Measurements from ENCODE around the gene FARS2. TPM values are rescaled to one million over a fixed set of nuclear protein-coding genes. Genes with fewer than 3 reads are reported as not detected.

The FARS2 gene
- total and polyA plus RNA-seq, 7 experiments from 2014 or later: 16.2 to 28.1 (median 20.8) TPM

- ChIA-PET CTCF (no interaction called here), POLR2A (no interaction called here)
- no peak overlapping the region for H3K4me3 ChIP-seq (ENCODE audit: low read length)
- Mint-ChIP-seq H3K9me3 (no peaks in the 10 kb centered on the region), H3K4me1 (peaks cover 0 to 5% (median 0%) of the 10 kb centered on the region in 7 donors), H3K27ac (no peak overlapping the region), H3K4me3 (no peak overlapping the region), H3K36me3 (peaks cover 0 to 47% (median 19%) of the 10 kb centered on the region in 5 donors), H3K27me3 (no peaks in the 10 kb centered on the region)
- no peaks in the 10 kb centered on the region for H3K9me3 ChIP-seq (ENCODE audit: control insufficient read depth in 2 of 3, low read length in 3 of 3)
- no peaks in the 10 kb centered on the region for H3K4me1 ChIP-seq (ENCODE audit: control insufficient read depth in 2 of 2, insufficient read depth in 2 of 2, low read length in 2 of 2)
- ATAC-seq: no peak
- DNase-seq: no peak
- intact Hi-C loops (cut with micrococcal nuclease): loop anchor here in 1 of 2 donors (10.0 kb wide), 3 partner anchors 74 to 176 kb away; no protein-coding TSS in a partner anchor
- peaks cover 0 to 10% (median 0%) of the 10 kb centered on the region in 3 experiments for H3K36me3 ChIP-seq (ENCODE audit: control insufficient read depth in 2 of 3, insufficient read depth in 3 of 3, low read length in 3 of 3)
- H3K27me3 ChIP-seq (ENCODE audit: control insufficient read depth in 2 of 2, insufficient read depth in 2 of 2, low read length in 2 of 2): no peaks in the 10 kb centered on the region
- H3K27ac ChIP-seq (ENCODE audit: low read depth, low read length): no peak overlapping the region
Observed at GRCh38 chr6:5219011-5219691, 42.2 kb upstream of the FARS2 start.

GRCh38 chr6:5220443-5220842 lies 40.9 kb upstream of the FARS2 start:
- no peak overlapping the region for H3K4me3 ChIP-seq (ENCODE audit: low read length)
- H3K36me3 ChIP-seq (ENCODE audit: control insufficient read depth in 2 of 3, insufficient read depth in 3 of 3, low read length in 3 of 3): peaks cover 0 to 6% (median 0%) of the 10 kb centered on the region in 3 experiments
- Mint-ChIP-seq H3K4me1 (peaks cover 0 to 5% (median 0%) of the 10 kb centered on the region in 7 donors), H3K36me3 (peaks cover 0 to 34% (median 17%) of the 10 kb centered on the region in 5 donors), H3K27ac (no peak overlapping the region), H3K4me3 (no peak overlapping the region), H3K27me3 (no peaks in the 10 kb centered on the region), H3K9me3 (no peaks in the 10 kb centered on the region)
- no peaks in the 10 kb centered on the region for H3K9me3 ChIP-seq (ENCODE audit: control insufficient read depth in 2 of 3, low read length in 3 of 3)
- intact Hi-C loops (cut with micrococcal nuclease): no loop called here
- DNase-seq (no peak), ATAC-seq (no peak)
- no peak overlapping the region for H3K27ac ChIP-seq (ENCODE audit: low read depth, low read length)
- no peaks in the 10 kb centered on the region for H3K27me3 ChIP-seq (ENCODE audit: control insufficient read depth in 2 of 2, insufficient read depth in 2 of 2, low read length in 2 of 2)
- H3K4me1 ChIP-seq (ENCODE audit: control insufficient read depth in 2 of 2, insufficient read depth in 2 of 2, low read length in 2 of 2): no peaks in the 10 kb centered on the region
- POLR2A ChIA-PET: no interaction called here
- CTCF ChIA-PET: no interaction called here

- ChIA-PET CTCF (no interaction called here), POLR2A (no interaction called here)
- DNase-seq (no peak), ATAC-seq (no peak)
- H3K36me3 ChIP-seq (ENCODE audit: control insufficient read depth in 2 of 3, insufficient read depth in 3 of 3, low read length in 3 of 3): no peaks in the 10 kb centered on the region
- no peak overlapping the region for H3K27ac ChIP-seq (ENCODE audit: low read depth, low read length)
- peaks cover 0 to 2% (median 0%) of the 10 kb centered on the region in 7 donors for H3K4me1 Mint-ChIP-seq
- intact Hi-C loops (cut with micrococcal nuclease): no loop called here
- peaks cover 0 to 30% (median 24%) of the 10 kb centered on the region in 5 donors for H3K36me3 Mint-ChIP-seq
- no peaks in the 10 kb centered on the region for H3K4me1 ChIP-seq (ENCODE audit: control insufficient read depth in 2 of 2, insufficient read depth in 2 of 2, low read length in 2 of 2)
- H3K4me3 ChIP-seq (ENCODE audit: low read length): no peak overlapping the region
- no peaks in the 10 kb centered on the region for H3K27me3 ChIP-seq (ENCODE audit: control insufficient read depth in 2 of 2, insufficient read depth in 2 of 2, low read length in 2 of 2)
- no peaks in the 10 kb centered on the region for H3K27me3 Mint-ChIP-seq
- H3K4me3 Mint-ChIP-seq: no peak overlapping the region
- H3K27ac Mint-ChIP-seq: no peak overlapping the region
- no peaks in the 10 kb centered on the region for H3K9me3 Mint-ChIP-seq
- H3K9me3 ChIP-seq (ENCODE audit: control insufficient read depth in 2 of 3, low read length in 3 of 3): no peaks in the 10 kb centered on the region
Observed at GRCh38 chr6:5223309-5223708, 38.0 kb upstream of the FARS2 start.

GRCh38 chr6:5229356-5229755 lies 32.0 kb upstream of the FARS2 start:
- intact Hi-C loops (cut with micrococcal nuclease): no loop called here
- H3K4me3 ChIP-seq (ENCODE audit: low read length): no peak overlapping the region
- peaks cover 0 to 8% (median 2%) of the 10 kb centered on the region in 5 donors for H3K36me3 Mint-ChIP-seq
- no peaks in the 10 kb centered on the region for H3K36me3 ChIP-seq (ENCODE audit: control insufficient read depth in 2 of 3, insufficient read depth in 3 of 3, low read length in 3 of 3)
- no peaks in the 10 kb centered on the region for H3K4me1 ChIP-seq (ENCODE audit: control insufficient read depth in 2 of 2, insufficient read depth in 2 of 2, low read length in 2 of 2)
- no peaks in the 10 kb centered on the region for H3K27me3 ChIP-seq (ENCODE audit: control insufficient read depth in 2 of 2, insufficient read depth in 2 of 2, low read length in 2 of 2)
- no peaks in the 10 kb centered on the region for H3K9me3 ChIP-seq (ENCODE audit: control insufficient read depth in 2 of 3, low read length in 3 of 3)
- DNase-seq (no peak), ATAC-seq (no peak)
- no peak overlapping the region for H3K27ac Mint-ChIP-seq
- H3K4me3 Mint-ChIP-seq: no peak overlapping the region
- no peak overlapping the region for H3K27ac ChIP-seq (ENCODE audit: low read depth, low read length)
- H3K4me1 Mint-ChIP-seq: peaks cover 0 to 2% (median 0%) of the 10 kb centered on the region in 7 donors
- POLR2A ChIA-PET: no interaction called here
- H3K27me3 Mint-ChIP-seq: no peaks in the 10 kb centered on the region
- CTCF ChIA-PET: no interaction called here
- H3K9me3 Mint-ChIP-seq: no peaks in the 10 kb centered on the region

GRCh38 chr6:5230081-5230480 lies 31.2 kb upstream of the FARS2 start:
- DNase-seq: no peak
- Mint-ChIP-seq H3K36me3 (peaks cover 0 to 12% (median 4%) of the 10 kb centered on the region in 5 donors), H3K27me3 (no peaks in the 10 kb centered on the region), H3K9me3 (no peaks in the 10 kb centered on the region), H3K4me1 (peaks cover 0 to 2% (median 0%) of the 10 kb centered on the region in 7 donors), H3K4me3 (no peak overlapping the region), H3K27ac (no peak overlapping the region)
- Histone ChIP-seq H3K4me1 (ENCODE audit: control insufficient read depth in 2 of 2, insufficient read depth in 2 of 2, low read length in 2 of 2) (no peaks in the 10 kb centered on the region), H3K9me3 (ENCODE audit: control insufficient read depth in 2 of 3, low read length in 3 of 3) (no peaks in the 10 kb centered on the region), H3K27ac (ENCODE audit: low read depth, low read length) (no peak overlapping the region), H3K36me3 (ENCODE audit: control insufficient read depth in 2 of 3, insufficient read depth in 3 of 3, low read length in 3 of 3) (no peaks in the 10 kb centered on the region), H3K27me3 (ENCODE audit: control insufficient read depth in 2 of 2, insufficient read depth in 2 of 2, low read length in 2 of 2) (no peaks in the 10 kb centered on the region), H3K4me3 (ENCODE audit: low read length) (no peak overlapping the region)
- ATAC-seq: no peak
- intact Hi-C loops (cut with micrococcal nuclease): no loop called here
- ChIA-PET POLR2A (no interaction called here), CTCF (no interaction called here)

GRCh38 chr6:5231289-5231688 lies 30.0 kb upstream of the FARS2 start:
- Histone ChIP-seq H3K27me3 (ENCODE audit: control insufficient read depth in 2 of 2, insufficient read depth in 2 of 2, low read length in 2 of 2) (no peaks in the 10 kb centered on the region), H3K36me3 (ENCODE audit: control insufficient read depth in 2 of 3, insufficient read depth in 3 of 3, low read length in 3 of 3) (no peaks in the 10 kb centered on the region), H3K4me3 (ENCODE audit: low read length) (no peak overlapping the region), H3K27ac (ENCODE audit: low read depth, low read length) (no peak overlapping the region), H3K4me1 (ENCODE audit: control insufficient read depth in 2 of 2, insufficient read depth in 2 of 2, low read length in 2 of 2) (no peaks in the 10 kb centered on the region), H3K9me3 (ENCODE audit: control insufficient read depth in 2 of 3, low read length in 3 of 3) (no peaks in the 10 kb centered on the region)
- ChIA-PET POLR2A (no interaction called here), CTCF (no interaction called here)
- ATAC-seq (no peak), DNase-seq (no peak)
- H3K4me3 Mint-ChIP-seq: no peak overlapping the region
- H3K27me3 Mint-ChIP-seq: no peaks in the 10 kb centered on the region
- peaks cover 0 to 2% (median 0%) of the 10 kb centered on the region in 7 donors for H3K4me1 Mint-ChIP-seq
- intact Hi-C loops (cut with micrococcal nuclease): no loop called here
- no peaks in the 10 kb centered on the region for H3K9me3 Mint-ChIP-seq
- no peak overlapping the region for H3K27ac Mint-ChIP-seq
- H3K36me3 Mint-ChIP-seq: peaks cover 0 to 12% (median 9%) of the 10 kb centered on the region in 5 donors

- peaks cover 0 to 3% (median 0%) of the 10 kb centered on the region in 3 experiments for H3K36me3 ChIP-seq (ENCODE audit: control insufficient read depth in 2 of 3, insufficient read depth in 3 of 3, low read length in 3 of 3)
- H3K4me1 ChIP-seq (ENCODE audit: control insufficient read depth in 2 of 2, insufficient read depth in 2 of 2, low read length in 2 of 2): no peaks in the 10 kb centered on the region
- H3K9me3 Mint-ChIP-seq: no peaks in the 10 kb centered on the region
- DNase-seq (no peak), ATAC-seq (peak; percentile 64)
- intact Hi-C loops (cut with micrococcal nuclease): no loop called here
- H3K4me1 Mint-ChIP-seq: peaks cover 0 to 2% (median 0%) of the 10 kb centered on the region in 7 donors
- H3K36me3 Mint-ChIP-seq: peaks cover 0 to 11% (median 4%) of the 10 kb centered on the region in 5 donors
- H3K4me3 ChIP-seq (ENCODE audit: low read length): no peak overlapping the region
- H3K27me3 Mint-ChIP-seq: no peaks in the 10 kb centered on the region
- H3K9me3 ChIP-seq (ENCODE audit: control insufficient read depth in 2 of 3, low read length in 3 of 3): no peaks in the 10 kb centered on the region
- CTCF ChIA-PET: no interaction called here
- H3K27ac Mint-ChIP-seq: peak overlapping the region in 1 of 9 donors; percentile 57
- H3K4me3 Mint-ChIP-seq: no peak overlapping the region
- H3K27ac ChIP-seq (ENCODE audit: low read depth, low read length): no peak overlapping the region
- POLR2A ChIA-PET: no interaction called here
- no peaks in the 10 kb centered on the region for H3K27me3 ChIP-seq (ENCODE audit: control insufficient read depth in 2 of 2, insufficient read depth in 2 of 2, low read length in 2 of 2)
Observed at GRCh38 chr6:5234874-5235273, 26.4 kb upstream of the FARS2 start.

Data from naive thymus-derived CD4-positive, alpha-beta T cell (primary cell).